Esophagus squamous epithelium (tissue), 5 donors: ENCODE results near the gene INPPL1. TPM values are rescaled to one million over a fixed set of nuclear protein-coding genes. Genes with fewer than 3 reads are reported as not detected.

Experiments
- DNase-seq: peaks from one replicate; lab custom pipeline; 2025; lab: John Stamatoyannopoulos, UW
- H3K27ac ChIP-seq, 4 donors: fragments of 200-600 bp; sonication (generic); one replicate each; pipeline ENCODE4 v1.5.1; 2016 to 2019; ENCODE audit warnings: mild to moderate bottlenecking in 1 of 4
- H3K27me3 ChIP-seq, 4 donors: fragments of 200-600 bp; sonication (generic); 1 replicate in 3 of 4; 2 replicates in 1 of 4; pipeline versions ENCODE4 v1.5.1 to v1.6.0; 2017 to 2021; ENCODE audit warnings: antibody characterized with exemption in 1 of 4
- H3K36me3 ChIP-seq, 3 donors: fragments of 200-600 bp; sonication (generic); one replicate each; pipeline ENCODE4 v1.5.1; 2016 to 2019
- H3K4me1 ChIP-seq, 3 donors: fragments of 200-600 bp; sonication (generic); one replicate each; pipeline ENCODE4 v1.5.1; 2017 to 2019
- H3K4me3 ChIP-seq, 4 donors: fragments of 200-600 bp; sonication (generic); 1 replicate in 3 of 4; 2 replicates in 1 of 4; pipeline ENCODE4 v1.5.1; 2016 to 2019; ENCODE audit warnings: mild to moderate bottlenecking in 2 of 4, moderate library complexity in 1 of 4
- H3K9me3 ChIP-seq, 3 donors: fragments of 200-600 bp; sonication (generic); one replicate each; pipeline ENCODE4 v1.5.1; 2016 to 2019
- POLR2A ChIP-seq, 4 donors: fragments of 450-650 bp; IDR thresholded peaks; one replicate each; pipeline ENCODE4 v1.6.1; 2017; ENCODE audit warnings: antibody characterized with exemption in 4 of 4, mild to moderate bottlenecking in 4 of 4, moderate library complexity in 3 of 4
- WGBS, 2 donors: methylation state at CpG; one replicate each; pipeline ENCODE4 v1.1.5; 2018; 5-methylcytosine and 5-hydroxymethylcytosine counted together
- intact Hi-C: fragments of 100-400 bp; cut with DNase I; formaldehyde crosslinking; loops from one replicate; pipeline ENCODE4 v1.15.0; 2022
- total RNA-seq, 4 donors: library from RNA; depleted of rRNA; stranded (reverse); fragments of >200 nt; gene quantifications; one replicate each; pipeline ENCODE4 v1.1.0, GENCODE V29; 2016
- TF ChIP-seq, protein P1 (sequence below), 6 experiments: fragments of 450-650 bp in 4 of 6; fragments of 200-600 bp in 2 of 6; sonication (generic) in 2 of 6; IDR thresholded peaks; one replicate each; pipeline ENCODE4 v1.5.1; 2016 to 2019; ENCODE audit warnings: antibody characterized with exemption in 6 of 6, mild to moderate bottlenecking in 4 of 6, moderate library complexity in 4 of 6
- donor health status: DM: yes; HTN: yes; CAD: no.

The INPPL1 gene
- total RNA-seq, 4 donors from 2014 or later = 22.4 to 61.2 (median 26.3) TPM

DNA sequence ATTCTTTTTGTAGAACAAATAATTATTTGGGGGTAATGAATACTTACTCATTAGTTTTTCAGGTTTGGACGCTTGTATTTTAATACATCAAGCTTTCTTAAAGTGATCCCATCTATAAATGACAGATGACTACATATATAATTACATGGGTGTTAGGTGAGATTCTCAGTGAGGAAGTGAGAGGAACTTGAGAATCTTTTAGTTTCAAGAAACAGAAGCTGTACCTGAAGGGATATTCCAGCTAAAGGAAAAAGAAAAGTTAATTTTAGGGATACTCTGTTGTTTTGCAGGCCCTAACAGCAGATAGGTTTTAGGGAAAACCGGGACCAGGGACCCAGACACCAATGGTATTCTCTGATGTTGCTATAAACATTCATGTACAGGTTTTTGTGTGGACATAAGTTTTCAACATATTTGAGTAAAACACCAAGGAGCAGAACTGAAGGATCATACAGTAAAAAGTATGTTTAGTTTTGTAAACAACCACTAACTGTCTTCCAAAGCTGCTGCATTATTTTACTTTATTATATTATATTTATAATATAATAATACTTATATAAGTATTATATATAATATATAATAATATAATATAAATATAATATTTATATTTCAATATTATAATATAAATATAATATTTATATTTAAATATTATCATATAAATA is 43.5 kb downstream of the INPPL1 start:
- intact Hi-C loops = no loop called here
- TF ChIP-seq, protein P1, sequence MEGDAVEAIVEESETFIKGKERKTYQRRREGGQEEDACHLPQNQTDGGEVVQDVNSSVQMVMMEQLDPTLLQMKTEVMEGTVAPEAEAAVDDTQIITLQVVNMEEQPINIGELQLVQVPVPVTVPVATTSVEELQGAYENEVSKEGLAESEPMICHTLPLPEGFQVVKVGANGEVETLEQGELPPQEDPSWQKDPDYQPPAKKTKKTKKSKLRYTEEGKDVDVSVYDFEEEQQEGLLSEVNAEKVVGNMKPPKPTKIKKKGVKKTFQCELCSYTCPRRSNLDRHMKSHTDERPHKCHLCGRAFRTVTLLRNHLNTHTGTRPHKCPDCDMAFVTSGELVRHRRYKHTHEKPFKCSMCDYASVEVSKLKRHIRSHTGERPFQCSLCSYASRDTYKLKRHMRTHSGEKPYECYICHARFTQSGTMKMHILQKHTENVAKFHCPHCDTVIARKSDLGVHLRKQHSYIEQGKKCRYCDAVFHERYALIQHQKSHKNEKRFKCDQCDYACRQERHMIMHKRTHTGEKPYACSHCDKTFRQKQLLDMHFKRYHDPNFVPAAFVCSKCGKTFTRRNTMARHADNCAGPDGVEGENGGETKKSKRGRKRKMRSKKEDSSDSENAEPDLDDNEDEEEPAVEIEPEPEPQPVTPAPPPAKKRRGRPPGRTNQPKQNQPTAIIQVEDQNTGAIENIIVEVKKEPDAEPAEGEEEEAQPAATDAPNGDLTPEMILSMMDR (IDR thresholded peaks at IDR 0.05) = no peak
- TF ChIP-seq POLR2A (IDR thresholded peaks at IDR 0.05) = no peak
- 73 to 75% methylated on average over 2 of the region's 2 CpGs for WGBS, 2 donors
- H3K4me1 ChIP-seq = peaks cover 0 to 5% (median 0%) of the 10 kb centered on the region in 3 donors
- H3K36me3 ChIP-seq = no peaks in the 10 kb centered on the region
- no peak overlapping the region for H3K4me3 ChIP-seq
- no peak overlapping the region for H3K27ac ChIP-seq
- H3K9me3 ChIP-seq = no peaks in the 10 kb centered on the region
- DNase-seq = no peak
- H3K27me3 ChIP-seq = peaks cover 0 to 15% (median 0%) of the 10 kb centered on the region in 4 donors

DNA sequence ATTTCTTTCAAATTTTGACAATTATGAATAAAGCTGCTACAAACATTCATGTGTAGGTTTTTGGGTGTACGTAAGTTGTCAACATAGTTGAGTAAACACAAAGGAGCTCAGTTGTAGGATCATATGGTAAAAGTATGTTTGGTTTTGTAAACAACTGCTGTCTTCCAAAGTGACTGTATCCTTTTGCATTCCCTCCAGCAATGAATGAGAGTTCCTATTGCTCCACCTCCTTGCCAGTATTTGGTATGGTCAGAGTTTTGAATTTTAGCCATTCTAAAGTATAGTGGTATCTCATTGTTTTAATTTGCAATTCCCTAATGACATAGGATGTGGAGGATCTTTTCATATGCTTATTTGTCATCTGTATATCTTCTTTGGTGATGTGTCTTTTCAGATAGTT is 47.4 kb downstream of the INPPL1 start:
- Histone ChIP-seq H3K4me1 (no peaks in the 10 kb centered on the region), H3K9me3 (no peaks in the 10 kb centered on the region), H3K36me3 (no peaks in the 10 kb centered on the region), H3K27me3 (peaks cover 0 to 15% (median 0%) of the 10 kb centered on the region in 4 donors), H3K4me3 (no peak overlapping the region), H3K27ac (no peak overlapping the region)
- TF ChIP-seq, protein P1 (IDR thresholded peaks at IDR 0.05) = no peak
- no peak for TF ChIP-seq POLR2A (IDR thresholded peaks at IDR 0.05)
- intact Hi-C loops = no loop called here
- WGBS, 2 donors = 82 to 89% methylated on average over 1 of the region's 1 CpG
- no peak for DNase-seq

DNA sequence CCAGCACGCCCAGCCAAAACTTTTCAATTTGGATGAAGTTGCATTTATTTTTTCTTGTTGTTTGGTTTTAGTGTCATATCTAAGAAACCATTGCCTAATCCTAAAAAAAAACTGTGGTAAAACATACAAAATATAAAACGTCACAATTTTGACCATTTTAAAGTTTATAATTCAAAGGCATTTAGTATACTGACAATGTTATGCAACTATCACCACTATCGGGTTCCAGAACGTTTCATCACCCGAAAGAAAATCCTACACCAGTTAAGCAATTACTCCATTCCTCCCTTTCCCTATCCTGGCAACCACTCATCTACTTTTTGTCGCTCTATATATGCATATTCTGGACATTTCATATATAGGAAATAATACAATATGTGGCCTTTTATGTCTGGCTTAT is 49.9 kb downstream of the INPPL1 start:
- H3K36me3 ChIP-seq = no peaks in the 10 kb centered on the region
- no peak overlapping the region for H3K4me3 ChIP-seq
- DNase-seq = no peak
- H3K9me3 ChIP-seq = no peaks in the 10 kb centered on the region
- H3K27me3 ChIP-seq = peaks cover 0 to 10% (median 0%) of the 10 kb centered on the region in 4 donors
- TF ChIP-seq, protein P1 (IDR thresholded peaks at IDR 0.05) = no peak
- TF ChIP-seq POLR2A (IDR thresholded peaks at IDR 0.05) = no peak
- WGBS, 2 donors = 76 to 82% methylated on average over 6 of the region's 6 CpGs
- H3K4me1 ChIP-seq = no peaks in the 10 kb centered on the region
- intact Hi-C loops = no loop called here
- H3K27ac ChIP-seq = no peak overlapping the region

DNA sequence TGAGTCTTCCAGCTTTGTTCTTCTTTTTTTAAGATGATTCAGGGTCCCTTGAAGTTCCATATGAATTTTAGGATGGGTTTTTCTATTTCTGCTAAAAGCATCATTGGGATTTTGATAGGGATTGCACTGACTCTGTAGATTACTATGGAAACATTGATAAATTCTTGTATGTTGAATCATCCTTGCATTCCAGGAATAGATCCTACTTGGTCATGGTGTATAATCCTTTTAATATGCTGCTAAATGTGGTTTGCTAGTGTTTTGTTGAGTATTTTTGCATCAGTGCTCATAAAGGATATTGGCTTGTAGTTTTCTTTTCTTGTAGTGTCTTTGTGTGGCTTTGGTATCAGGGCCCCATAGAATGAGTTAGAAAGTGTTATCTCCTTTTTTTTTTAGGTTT is 54.3 kb downstream of the INPPL1 start:
- H3K27ac ChIP-seq = no peak overlapping the region
- H3K4me1 ChIP-seq = no peaks in the 10 kb centered on the region
- intact Hi-C loops = no loop called here
- no peaks in the 10 kb centered on the region for H3K9me3 ChIP-seq
- peaks cover 0 to 17% (median 0%) of the 10 kb centered on the region in 4 donors for H3K27me3 ChIP-seq
- no peak overlapping the region for H3K4me3 ChIP-seq
- TF ChIP-seq, protein P1 (IDR thresholded peaks at IDR 0.05) = no peak
- H3K36me3 ChIP-seq = no peaks in the 10 kb centered on the region
- no peak for DNase-seq

DNA sequence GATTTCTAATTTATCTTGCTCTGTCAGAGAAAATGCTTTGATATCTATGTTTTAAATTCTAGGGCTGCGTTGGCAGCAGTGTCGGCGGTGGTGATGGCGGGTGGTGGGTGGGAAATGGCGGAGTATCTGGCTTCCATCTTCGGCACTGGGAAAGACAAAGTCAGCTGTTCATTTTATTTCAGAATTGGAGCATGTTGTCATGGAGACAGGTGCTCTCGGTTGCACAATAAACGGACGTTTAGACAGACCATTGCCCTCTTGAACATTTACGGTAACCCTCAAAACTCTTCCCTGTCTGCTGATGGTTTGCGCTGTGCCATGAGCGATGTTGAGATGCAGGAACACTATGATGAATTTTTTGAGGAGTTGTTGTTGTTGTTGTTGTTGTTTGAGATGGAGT is 55.5 kb downstream of the INPPL1 start:
- H3K27ac ChIP-seq = no peak overlapping the region
- TF ChIP-seq, protein P1 (IDR thresholded peaks at IDR 0.05) = no peak
- no peak for TF ChIP-seq POLR2A (IDR thresholded peaks at IDR 0.05)
- no peak for DNase-seq
- H3K9me3 ChIP-seq = no peaks in the 10 kb centered on the region
- intact Hi-C loops = no loop called here
- no peak overlapping the region for H3K4me3 ChIP-seq
- no peaks in the 10 kb centered on the region for H3K4me1 ChIP-seq
- WGBS, 2 donors = 87 to 95% methylated on average over 7 to 10 of the region's 12 CpGs
- peaks cover 0 to 20% (median 0%) of the 10 kb centered on the region in 4 donors for H3K27me3 ChIP-seq
- H3K36me3 ChIP-seq = no peaks in the 10 kb centered on the region
